ENCODE data around the gene PUS10.

PUS10 gene

GRCh38 chr2:60899892-60900249 is 118.2 kb downstream of the PUS10 start:
- H3K9me3 Mint-ChIP-seq, result no peaks in the 10 kb centered on the region

GRCh38 chr2:60899230-60899891 is 118.7 kb downstream of the PUS10 start:
- TF ChIP-seq CTCF (IDR thresholded peaks at IDR 0.05; ENCODE audit: unreplicated experiment in 3 of 3), result no peak
- Mint-ChIP-seq H3K4me1 (no peaks in the 10 kb centered on the region), H3K27me3 (ENCODE audit: low read depth) (no peaks in the 10 kb centered on the region), H3K9me3 (no peaks in the 10 kb centered on the region), H3K36me3 (ENCODE audit: low read depth) (peaks cover 46% of the 10 kb centered on the region), H3K27ac (no peak overlapping the region), H3K4me3 (no peak overlapping the region)

More at GRCh38 chr2:60899892-60900249, 118.2 kb downstream of the PUS10 start:
- Mint-ChIP-seq H3K4me3 (no peak overlapping the region), H3K36me3 (ENCODE audit: low read depth) (peaks cover 43% of the 10 kb centered on the region), H3K4me1 (no peaks in the 10 kb centered on the region), H3K27me3 (ENCODE audit: low read depth) (no peaks in the 10 kb centered on the region), H3K27ac (no peak overlapping the region)
- no peak for TF ChIP-seq CTCF (IDR thresholded peaks at IDR 0.05; ENCODE audit: unreplicated experiment in 3 of 3)

- Mint-ChIP-seq H3K36me3 (ENCODE audit: low read depth) (peaks cover 52% of the 10 kb centered on the region), H3K27me3 (ENCODE audit: low read depth) (no peaks in the 10 kb centered on the region), H3K4me3 (no peak overlapping the region), H3K27ac (no peak overlapping the region), H3K9me3 (no peaks in the 10 kb centered on the region), H3K4me1 (no peaks in the 10 kb centered on the region)
- TF ChIP-seq CTCF (IDR thresholded peaks at IDR 0.05; ENCODE audit: unreplicated experiment in 3 of 3), result no peak
These were observed 119.5 kb downstream of the PUS10 start for GRCh38 chr2:60898567-60898966.
